ENCODE measurements around the gene LYPD6.

GRCh38 chr2:149473521-149473920 is 143.1 kb downstream of the LYPD6 start:
- no peak for TF ChIP-seq POLR2AphosphoS5 (IDR thresholded peaks at IDR 0.05)
- TF ChIP-seq CTCF (IDR thresholded peaks at IDR 0.05), result no peak
- TF ChIP-seq POLR2A (IDR thresholded peaks at IDR 0.05), result no peak
- no peak for TF ChIP-seq EP300 (IDR thresholded peaks at IDR 0.05)

All from gastroesophageal sphincter (tissue), 3 donors.